A204.1 (cell line): ENCODE data around the gene TMEM135.

ENCODE experiments used
- FAIRE-seq: peaks from 2 replicates; lab custom pipeline; 2012; peaks lifted over from hg19 to GRCh38; lab: Jason Lieb, UNC

TMEM135 gene

DNA sequence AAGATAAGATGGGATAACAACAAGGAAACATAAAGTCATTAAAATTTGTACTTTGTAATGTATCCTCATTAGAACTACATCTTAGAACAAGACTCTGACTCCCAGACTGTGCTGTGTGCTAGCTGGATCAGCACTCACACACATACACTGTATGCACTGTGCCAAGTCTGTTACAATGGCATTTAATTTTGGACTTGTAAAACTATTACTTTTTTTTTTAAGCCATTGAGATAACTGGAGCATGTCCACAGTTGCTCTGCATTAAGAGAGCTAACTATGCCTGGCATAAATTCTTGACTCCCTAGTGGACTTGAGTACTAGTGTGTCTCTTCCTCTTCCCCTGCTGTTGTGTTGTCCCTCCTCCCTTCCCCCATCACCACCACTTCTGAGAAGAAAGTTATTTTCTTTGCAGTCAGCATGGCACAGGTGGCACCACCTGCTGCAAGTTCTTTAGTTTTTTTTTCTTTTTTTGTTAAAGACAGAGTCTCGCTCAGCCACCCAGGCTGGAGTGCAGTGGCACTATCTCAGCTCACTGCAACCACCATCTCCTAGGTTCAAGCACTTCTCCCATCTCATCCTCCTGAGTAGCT lies 268.6 kb downstream of the TMEM135 start:
- FAIRE-seq = no peak

- FAIRE-seq = no peak
Observed at GRCh38 chr11:87307101-87307500, 269.4 kb downstream of the TMEM135 start.

DNA sequence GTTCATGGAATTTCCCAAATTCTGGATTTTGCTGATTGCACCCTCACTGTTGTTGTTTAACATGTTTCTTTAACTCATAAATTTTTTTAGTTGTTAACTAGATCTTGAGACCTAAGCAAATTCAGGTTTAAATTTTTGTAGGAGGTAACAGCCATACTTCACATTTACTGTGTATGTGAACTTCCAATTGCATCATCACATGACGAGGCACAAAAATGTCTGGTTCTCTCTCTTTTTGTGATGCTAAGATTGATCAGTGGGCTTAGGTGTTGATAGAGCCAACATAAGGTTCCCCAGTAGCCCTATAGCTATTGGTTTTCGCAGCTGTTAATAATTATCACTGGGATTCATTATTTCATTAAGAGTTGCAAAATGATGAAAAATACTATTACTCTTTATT lies 277.5 kb downstream of the TMEM135 start:
- no peak for FAIRE-seq

- no peak for FAIRE-seq
Observed at GRCh38 chr11:87316491-87316890, 278.8 kb downstream of the TMEM135 start.

- FAIRE-seq = no peak
Observed at GRCh38 chr11:87317441-87317840, 279.7 kb downstream of the TMEM135 start.

DNA sequence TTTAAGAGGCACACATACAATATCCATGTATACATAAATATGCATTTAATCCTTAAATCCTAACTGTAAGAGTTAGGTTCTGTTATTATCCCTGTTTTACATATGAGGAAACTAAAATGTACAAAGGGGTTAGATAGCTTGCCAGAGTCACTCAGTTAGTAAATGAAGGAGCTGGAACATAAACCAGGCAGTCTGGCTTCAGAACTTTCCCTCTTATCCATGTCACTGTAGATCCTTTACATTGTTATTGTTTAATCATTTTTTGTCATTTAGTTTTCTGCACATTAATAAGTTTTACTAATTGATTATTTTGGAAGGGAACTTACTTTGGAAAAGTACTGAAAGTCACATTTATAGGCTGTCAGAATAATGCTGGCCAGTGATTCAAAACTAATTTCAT lies 282.4 kb downstream of the TMEM135 start:
- no peak for FAIRE-seq

DNA sequence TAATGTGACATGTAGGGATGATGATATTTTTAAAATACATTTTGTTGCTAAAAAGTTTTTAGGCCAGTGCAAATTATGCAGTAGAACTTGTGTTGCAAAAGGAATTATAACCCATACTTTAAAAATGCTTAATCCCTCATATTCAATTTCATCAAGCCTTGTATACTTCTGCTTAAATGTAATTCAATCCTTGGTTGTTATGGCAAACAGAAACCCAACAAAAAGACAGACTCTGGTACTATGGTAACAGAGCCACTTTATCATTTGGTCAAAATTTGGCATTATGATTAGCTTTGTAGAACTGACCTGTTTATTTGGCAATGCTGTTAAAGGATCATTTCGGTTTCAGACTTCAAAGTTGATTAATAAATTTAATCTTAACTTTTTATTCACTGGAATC lies 284.8 kb downstream of the TMEM135 start:
- no peak for FAIRE-seq

- FAIRE-seq = no peak
Observed at GRCh38 chr11:87323899-87324298, 286.2 kb downstream of the TMEM135 start.

GRCh38 chr11:87324817-87325489 lies 287.2 kb downstream of the TMEM135 start:
- no peak for FAIRE-seq

- FAIRE-seq = no peak
Observed at GRCh38 chr11:87325490-87325872, 287.7 kb downstream of the TMEM135 start.

DNA sequence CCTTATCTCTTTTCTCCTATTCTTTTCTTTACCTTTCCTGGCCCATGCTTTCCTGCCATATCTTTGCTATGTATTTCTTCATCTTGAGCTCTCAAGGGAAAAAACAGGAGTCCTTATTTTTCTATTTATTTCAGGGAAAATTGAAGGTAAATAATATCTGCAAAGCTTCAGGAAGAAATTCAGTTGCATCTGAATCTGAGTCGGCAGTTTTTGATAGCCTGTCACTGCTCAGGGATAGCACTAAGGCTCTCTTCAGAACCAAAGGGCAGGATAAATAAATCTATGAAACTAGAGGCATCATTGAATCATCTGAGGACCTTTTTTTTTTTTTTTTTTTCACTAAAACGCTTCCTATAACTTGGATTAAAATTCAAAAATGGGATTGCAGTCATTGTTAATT lies 288.9 kb downstream of the TMEM135 start:
- no peak for FAIRE-seq

DNA sequence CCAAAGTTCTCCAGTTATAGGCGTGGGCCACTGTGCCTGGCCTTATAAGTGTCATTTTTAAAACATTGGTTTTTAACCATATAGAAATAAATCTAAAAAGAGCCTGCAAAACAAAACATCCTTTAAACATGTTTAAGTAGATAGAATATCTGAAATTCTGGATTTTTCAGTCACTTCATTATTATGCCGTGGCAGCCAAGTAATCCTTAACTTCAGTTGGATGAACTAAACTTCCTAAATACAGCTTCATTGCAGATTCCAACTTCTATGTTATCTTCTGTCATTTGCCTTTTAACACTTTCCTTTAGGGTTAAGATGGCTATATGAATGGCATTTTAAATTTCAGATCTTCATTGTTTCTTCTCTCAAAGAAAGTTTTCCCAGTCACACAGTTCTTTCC lies 291.4 kb downstream of the TMEM135 start:
- no peak for FAIRE-seq

- no peak for FAIRE-seq
Observed at GRCh38 chr11:87330187-87330601, 292.5 kb downstream of the TMEM135 start.

DNA sequence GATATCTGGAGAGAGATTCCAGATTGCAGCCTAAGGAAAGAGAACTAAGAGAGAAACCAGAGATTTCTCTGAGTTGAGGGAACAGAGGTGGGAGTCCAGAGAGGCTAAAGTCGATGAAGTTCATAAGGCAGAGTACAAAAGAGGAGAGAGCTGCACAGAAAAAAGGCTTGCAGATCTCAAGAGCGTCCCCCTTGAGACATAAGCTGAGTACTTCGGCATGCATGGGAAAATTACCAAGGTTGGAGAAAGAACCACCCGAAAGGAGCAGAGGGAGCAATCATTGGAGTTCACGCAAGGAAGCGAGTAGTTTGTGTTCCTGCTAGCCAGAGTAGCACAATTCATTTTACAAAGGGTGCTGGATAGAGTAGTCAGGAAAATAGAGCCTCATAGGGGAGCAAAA lies 293.5 kb downstream of the TMEM135 start:
- FAIRE-seq = no peak

DNA sequence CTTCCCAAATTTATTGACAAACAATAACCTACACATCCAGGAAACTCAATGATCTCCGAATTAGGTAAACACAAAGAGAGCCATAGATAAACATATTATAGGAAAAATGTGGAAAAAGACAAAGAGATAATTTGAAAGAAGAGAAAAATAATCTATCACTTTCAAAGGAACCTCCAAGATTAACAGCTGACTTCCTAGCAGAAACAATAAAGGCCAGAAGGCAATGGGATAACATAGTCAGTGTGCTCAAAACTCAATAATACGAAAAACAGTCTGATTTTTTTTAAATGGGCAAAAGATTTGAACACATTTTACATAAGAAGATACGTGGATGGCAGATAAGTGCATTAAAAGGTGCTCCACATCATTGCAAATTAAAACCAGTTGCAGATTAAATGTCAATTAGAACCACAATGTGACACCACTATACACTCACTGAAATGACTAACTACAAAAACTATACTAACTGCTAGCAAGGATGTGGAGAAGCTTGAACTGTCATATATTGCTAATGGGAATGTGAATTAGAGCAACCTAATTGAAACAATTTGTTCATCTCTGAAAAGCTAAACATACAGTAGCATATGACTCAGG lies 300.4 kb downstream of the TMEM135 start:
- no peak for FAIRE-seq

GRCh38 chr11:87339416-87339815 lies 301.7 kb downstream of the TMEM135 start:
- FAIRE-seq = no peak

GRCh38 chr11:87347441-87347840 lies 309.7 kb downstream of the TMEM135 start:
- no peak for FAIRE-seq

GRCh38 chr11:87347854-87348253 lies 310.1 kb downstream of the TMEM135 start:
- FAIRE-seq = no peak

- no peak for FAIRE-seq
Observed at GRCh38 chr11:87351676-87352075, 313.9 kb downstream of the TMEM135 start.

DNA sequence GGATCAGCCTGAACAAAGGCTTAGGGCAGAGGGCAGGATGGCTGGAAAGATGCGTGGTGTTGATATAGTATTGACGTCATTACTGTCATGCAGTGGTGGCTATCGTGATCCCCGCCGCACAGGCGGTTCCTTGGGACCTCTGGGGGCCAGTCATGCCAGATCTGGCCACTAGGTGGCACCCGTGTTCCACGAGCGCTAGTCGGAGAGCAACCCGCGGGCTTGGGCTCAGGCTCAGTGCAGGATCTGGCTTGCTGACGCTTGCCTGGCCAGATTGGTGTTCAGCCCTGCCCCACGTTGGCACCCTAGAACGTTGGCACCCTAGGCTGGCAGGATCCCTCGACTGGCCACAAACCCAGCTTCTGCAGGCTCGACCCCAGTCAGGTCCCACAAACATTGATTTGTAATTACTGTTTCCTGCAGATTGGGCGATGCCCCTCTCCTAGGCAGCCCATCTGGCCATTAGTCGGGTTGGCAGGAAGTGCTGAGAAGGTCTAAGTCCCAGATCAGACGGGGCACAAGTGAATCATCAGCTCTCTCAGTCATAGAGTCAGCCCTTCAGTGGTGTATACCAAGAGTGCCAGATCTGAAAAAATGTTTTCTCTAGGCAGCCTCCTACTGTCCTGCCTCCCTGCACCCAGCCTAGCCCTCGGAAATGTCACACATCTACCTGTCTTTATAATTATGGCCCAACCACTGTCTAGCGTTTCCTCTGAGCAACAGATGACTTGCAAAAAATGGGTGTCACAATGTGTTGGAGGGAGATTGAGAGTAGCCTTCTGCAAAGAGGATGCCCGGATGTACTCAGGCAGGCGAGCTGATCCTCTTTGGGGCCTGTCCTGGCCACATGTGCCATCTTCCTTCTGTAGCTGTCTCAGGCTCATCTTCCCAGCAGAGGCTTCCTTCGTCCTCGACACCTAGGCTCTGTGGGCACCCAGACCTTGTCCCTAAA lies 315.3 kb downstream of the TMEM135 start:
- peak; percentile 3 for FAIRE-seq

- FAIRE-seq = no peak
Observed at GRCh38 chr11:87353771-87354345, 316.1 kb downstream of the TMEM135 start.

DNA sequence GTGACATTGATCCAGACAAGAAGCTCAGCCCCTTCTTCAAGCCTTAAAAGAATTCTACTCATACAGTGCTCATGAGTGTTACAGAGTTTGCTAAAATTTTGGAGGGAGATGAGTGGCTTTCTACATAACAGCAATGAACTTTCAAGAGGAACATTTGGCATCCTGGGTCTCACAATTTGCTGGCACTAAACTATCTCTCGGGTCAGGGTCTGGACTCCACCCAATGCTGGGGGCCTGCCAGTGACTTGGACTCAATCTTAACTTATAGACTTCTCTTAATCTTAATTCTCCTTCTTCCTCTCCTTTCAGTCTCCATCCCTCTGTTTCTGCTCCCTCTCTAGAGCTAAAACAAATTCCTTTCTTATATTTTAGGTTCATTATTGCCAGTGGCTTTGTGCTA lies 317.9 kb downstream of the TMEM135 start:
- no peak for FAIRE-seq
